Smooth muscle cell (in vitro differentiated cells): ENCODE results near the gene ABCA13. TPM values are rescaled to one million over a fixed set of nuclear protein-coding genes. Genes with fewer than 3 reads are reported as not detected.

Experiments used
- DNase-seq: peaks from one replicate; lab custom pipeline; 2025; ENCODE audit not compliant: unreplicated experiment; lab: John Stamatoyannopoulos, UW
- H2AFZ ChIP-seq: fragments of 200-600 bp; sonication (generic); 2 replicates; pipeline ENCODE4 v1.6.0; 2016; ENCODE audit warnings: antibody characterized with exemption, low read depth, mild to moderate bottlenecking
- H3F3A ChIP-seq: fragments of 200-600 bp; sonication (generic); 2 replicates; pipeline ENCODE4 v1.6.0; 2017; ENCODE audit warnings: antibody characterized with exemption, low read depth
- H3K27ac ChIP-seq: fragments of 200-600 bp; sonication (generic); 2 replicates; pipeline ENCODE4 v1.5.1; 2016; ENCODE audit warnings: low read depth, mild to moderate bottlenecking
- H3K27me3 ChIP-seq: fragments of 200-600 bp; sonication (generic); 2 replicates; pipeline ENCODE4 v1.6.1; 2016; ENCODE audit warnings: low read depth, mild to moderate bottlenecking
- H3K36me3 ChIP-seq: fragments of 200-600 bp; sonication (generic); 2 replicates; pipeline ENCODE4 v1.5.1; 2016; ENCODE audit warnings: low read depth
- H3K4me1 ChIP-seq: fragments of 200-600 bp; sonication (generic); 2 replicates; pipeline ENCODE4 v1.5.1; 2016; ENCODE audit warnings: low read depth
- H3K4me2 ChIP-seq: fragments of 200-600 bp; sonication (generic); 2 replicates; pipeline ENCODE4 v1.6.0; 2016; ENCODE audit warnings: mild to moderate bottlenecking
- H3K4me3 ChIP-seq: fragments of 200-600 bp; sonication (generic); 2 replicates; pipeline ENCODE4 v1.5.1; 2016; ENCODE audit warnings: mild to moderate bottlenecking
- H3K79me2 ChIP-seq: fragments of 200-600 bp; sonication (generic); 2 replicates; pipeline ENCODE4 v1.6.0; 2016; ENCODE audit warnings: low read depth, mild to moderate bottlenecking
- H3K9ac ChIP-seq: fragments of 200-600 bp; sonication (generic); 2 replicates; pipeline ENCODE4 v1.6.0; 2016; ENCODE audit warnings: low read depth
- H3K9me3 ChIP-seq: fragments of 200-600 bp; sonication (generic); replicated peaks from 2 replicates; pipeline ENCODE4 v1.5.1; 2016; ENCODE audit warnings: low read depth
- H4K20me1 ChIP-seq: fragments of 200-600 bp; sonication (generic); 2 replicates; pipeline ENCODE4 v1.6.0; 2016; ENCODE audit warnings: low read depth
- CTCF ChIP-seq: fragments of 200-600 bp; sonication (generic); IDR thresholded peaks from 2 replicates; pipeline ENCODE4 v1.5.1; 2017; ENCODE audit warnings: borderline replicate concordance, mild to moderate bottlenecking, antibody characterized with exemption; ENCODE audit not compliant: insufficient read depth, poor library complexity, severe bottlenecking
- WGBS: methylation state at CpG from one replicate; pipeline ENCODE4 v1.1.7; 2016; ENCODE audit warnings: low lambda C conversion rate; 5-methylcytosine and 5-hydroxymethylcytosine counted together
- polyA plus RNA-seq: library from polyadenylated mRNA; unstranded; fragments of >200 nt; fragmentation: Nextera tagmentation; extraction: Ambion mirVana; gene quantifications from 2 replicates; pipeline ENCODE4 v1.2.1, GENCODE V29; 2016
- total RNA-seq: library from RNA; depleted of rRNA; stranded (reverse); fragments of >200 nt; gene quantifications from 2 replicates; pipeline ENCODE4 v1.2.3, GENCODE V29; 2014

ABCA13 gene
- total and polyA plus RNA-seq, 2 experiments from 2014 or later = not detected

DNA sequence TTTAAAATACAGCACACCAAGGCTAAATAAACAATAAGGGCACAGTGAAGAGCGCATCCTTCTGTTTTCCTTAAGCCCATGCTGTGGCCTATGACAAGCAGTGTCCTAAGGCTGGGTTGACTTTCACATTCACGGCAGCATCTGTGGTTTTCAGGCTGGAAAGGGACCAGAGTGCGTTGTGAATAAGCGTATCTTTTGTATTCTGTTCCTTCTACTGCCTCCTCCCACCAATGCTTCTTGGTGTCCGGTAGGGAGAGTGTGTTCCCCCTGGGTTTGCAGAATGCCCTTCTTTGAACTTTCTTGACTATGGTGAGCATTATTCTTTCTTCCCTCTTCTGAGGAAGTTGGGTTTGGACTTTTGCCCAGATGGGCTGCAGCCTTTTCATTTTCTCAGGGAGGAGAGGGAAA, 73.6 kb downstream of the ABCA13 start:
- Histone ChIP-seq H3K9ac (no peak overlapping the region), H3K4me3 (no peak overlapping the region), H3K4me1 (no peaks in the 10 kb centered on the region), H3F3A (no peaks in the 10 kb centered on the region), H3K79me2 (no peaks in the 10 kb centered on the region), H2AFZ (no peak overlapping the region), H3K27me3 (no peaks in the 10 kb centered on the region), H3K27ac (no peak overlapping the region), H4K20me1 (no peaks in the 10 kb centered on the region), H3K9me3 (no peaks in the 10 kb centered on the region), H3K36me3 (no peaks in the 10 kb centered on the region), H3K4me2 (no peak overlapping the region)
- WGBS = 86% methylated on average over 5 of the region's 5 CpGs
- no peak for DNase-seq
- no peak for TF ChIP-seq CTCF

DNA sequence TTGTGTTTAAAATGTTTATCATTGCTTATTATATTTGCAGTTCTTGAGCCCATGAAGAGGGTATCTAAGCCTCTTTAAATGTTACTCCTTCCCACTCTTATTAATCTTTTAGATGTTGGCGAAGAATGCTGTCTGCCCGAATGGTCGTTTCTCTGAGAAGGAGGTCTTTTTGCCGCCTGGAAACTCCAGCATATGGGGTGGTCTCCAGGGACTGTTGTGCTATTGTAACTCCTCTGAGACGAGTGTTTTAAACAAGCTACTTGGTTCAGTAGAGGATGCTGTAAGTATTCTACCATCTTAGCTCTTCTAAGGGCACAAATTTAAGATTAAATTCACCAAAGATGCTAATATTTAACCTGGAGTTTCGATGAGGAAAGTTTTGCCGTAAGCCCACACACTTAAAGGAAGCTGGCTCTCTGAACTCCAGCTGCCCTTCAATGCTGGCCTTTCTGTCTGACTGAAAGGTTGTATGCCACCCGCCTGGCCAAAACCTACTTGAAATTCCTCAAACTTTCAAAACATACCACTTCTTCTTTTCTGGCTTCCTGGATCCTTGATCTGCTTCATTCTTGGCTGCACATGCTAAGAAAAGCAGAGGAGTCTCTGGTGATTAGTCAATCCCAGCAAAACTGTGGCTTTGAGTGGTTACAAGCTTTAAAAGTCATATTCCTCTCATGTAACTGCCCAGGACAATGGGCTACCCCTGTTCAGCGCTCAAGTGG, 74.7 kb downstream of the ABCA13 start:
- H3K27me3 ChIP-seq = no peaks in the 10 kb centered on the region
- no peaks in the 10 kb centered on the region for H3K79me2 ChIP-seq
- no peak overlapping the region for H3K9ac ChIP-seq
- no peak for TF ChIP-seq CTCF
- H3K27ac ChIP-seq = no peak overlapping the region
- no peaks in the 10 kb centered on the region for H4K20me1 ChIP-seq
- no peak overlapping the region for H2AFZ ChIP-seq
- H3K36me3 ChIP-seq = no peaks in the 10 kb centered on the region
- H3F3A ChIP-seq = no peaks in the 10 kb centered on the region
- H3K4me1 ChIP-seq = no peaks in the 10 kb centered on the region
- H3K4me2 ChIP-seq = no peak overlapping the region
- no peak overlapping the region for H3K4me3 ChIP-seq
- WGBS = 90% methylated on average over 9 of the region's 9 CpGs
- no peak for DNase-seq
- no peaks in the 10 kb centered on the region for H3K9me3 ChIP-seq

DNA sequence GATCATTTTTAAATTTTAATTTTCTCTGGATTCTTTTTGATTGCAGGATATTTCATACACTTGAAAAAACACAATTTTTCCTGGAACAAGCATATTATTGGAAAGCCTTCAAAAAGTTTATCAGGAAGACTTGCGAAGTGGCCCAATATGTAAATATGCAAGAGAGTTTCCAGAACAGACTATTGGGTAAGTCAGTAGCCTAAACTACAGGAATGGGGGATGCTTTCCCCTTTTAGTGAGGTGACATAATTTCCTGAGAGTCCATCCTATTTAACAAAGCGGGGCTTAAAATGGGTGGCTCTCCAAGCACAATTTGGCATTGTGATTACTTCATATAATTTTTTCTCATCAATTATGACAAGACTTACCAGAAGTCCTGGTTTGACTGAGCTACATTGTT, 77.9 kb downstream of the ABCA13 start:
- H3K27me3 ChIP-seq = no peaks in the 10 kb centered on the region
- no peak overlapping the region for H3K9ac ChIP-seq
- no peak overlapping the region for H3K4me2 ChIP-seq
- no peak for TF ChIP-seq CTCF
- no peak for DNase-seq
- no peaks in the 10 kb centered on the region for H3K9me3 ChIP-seq
- no peaks in the 10 kb centered on the region for H3F3A ChIP-seq
- no peak overlapping the region for H3K4me3 ChIP-seq
- H3K4me1 ChIP-seq = no peaks in the 10 kb centered on the region
- WGBS = 94% methylated on average over 2 of the region's 2 CpGs
- no peaks in the 10 kb centered on the region for H3K36me3 ChIP-seq
- no peak overlapping the region for H3K27ac ChIP-seq
- no peak overlapping the region for H2AFZ ChIP-seq
- no peaks in the 10 kb centered on the region for H3K79me2 ChIP-seq
- no peaks in the 10 kb centered on the region for H4K20me1 ChIP-seq

DNA sequence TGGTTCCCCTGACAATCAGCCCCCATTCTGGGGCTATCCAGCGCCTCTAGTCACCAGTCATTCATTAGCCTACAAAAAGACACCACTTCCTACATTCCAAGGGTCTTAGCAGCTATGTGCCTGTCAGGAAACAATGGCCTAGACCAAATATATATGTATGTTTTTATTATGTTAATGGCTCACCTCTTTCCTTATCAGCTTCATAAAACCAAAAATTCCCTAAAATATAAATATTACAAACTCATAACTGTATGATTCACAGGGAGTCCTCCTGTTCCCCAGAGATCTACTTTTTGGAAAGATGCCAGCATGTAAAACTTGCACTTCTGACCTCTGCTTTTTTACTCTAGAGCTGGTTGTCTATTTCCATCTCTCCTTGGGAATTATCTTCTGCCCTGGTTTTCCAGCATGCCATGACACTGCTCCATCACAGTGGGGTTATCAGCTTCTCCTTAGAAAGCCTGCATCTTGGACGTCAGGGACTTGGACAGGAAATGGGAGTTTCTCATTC, 79.2 kb downstream of the ABCA13 start:
- Histone ChIP-seq H3K9ac (no peak overlapping the region), H3K36me3 (no peaks in the 10 kb centered on the region), H3K79me2 (no peaks in the 10 kb centered on the region), H3K27ac (no peak overlapping the region), H3K4me2 (no peak overlapping the region), H3K4me3 (no peak overlapping the region), H3K9me3 (no peaks in the 10 kb centered on the region), H2AFZ (no peak overlapping the region), H3K4me1 (no peaks in the 10 kb centered on the region), H3K27me3 (no peaks in the 10 kb centered on the region), H4K20me1 (no peaks in the 10 kb centered on the region), H3F3A (no peaks in the 10 kb centered on the region)
- no peak for TF ChIP-seq CTCF
- DNase-seq = no peak
- 40% methylated on average over 2 of the region's 2 CpGs for WGBS
